ENCODE data around the gene MRC2.

Gene MRC2

DNA sequence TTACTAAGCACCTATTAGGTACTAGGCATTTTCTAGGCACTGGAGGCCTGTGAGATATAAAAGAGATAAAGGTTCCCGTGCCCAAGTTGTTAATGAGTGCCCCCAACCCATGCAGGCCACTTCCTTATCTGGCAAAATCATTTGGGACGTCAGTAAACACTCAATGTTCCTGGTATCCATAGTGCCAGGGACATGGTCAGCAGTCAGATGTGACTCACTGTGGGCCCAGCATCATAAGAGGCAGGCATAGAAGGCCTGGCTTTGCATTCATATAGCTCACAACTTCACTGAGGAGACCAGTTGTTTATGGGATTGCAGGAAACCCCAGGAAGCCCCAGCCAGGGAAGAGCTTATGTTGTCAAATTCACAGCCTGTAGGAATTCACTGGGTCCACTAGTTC is 81.1 kb downstream of the MRC2 start:
- FAIRE-seq = no peak
- TF ChIP-seq POLR2AphosphoS5 (IDR thresholded peaks at IDR 0.05; ENCODE audit: low read depth, low read length) (no peak), POLR2A (IDR thresholded peaks at IDR 0.05; ENCODE audit: low read depth, low read length) (no peak), TAF1 (IDR thresholded peaks at IDR 0.05; ENCODE audit: borderline replicate concordance, low read depth, low read length) (no peak)
- DNase-seq (ENCODE audit: insufficient read length) = no peak

DNA sequence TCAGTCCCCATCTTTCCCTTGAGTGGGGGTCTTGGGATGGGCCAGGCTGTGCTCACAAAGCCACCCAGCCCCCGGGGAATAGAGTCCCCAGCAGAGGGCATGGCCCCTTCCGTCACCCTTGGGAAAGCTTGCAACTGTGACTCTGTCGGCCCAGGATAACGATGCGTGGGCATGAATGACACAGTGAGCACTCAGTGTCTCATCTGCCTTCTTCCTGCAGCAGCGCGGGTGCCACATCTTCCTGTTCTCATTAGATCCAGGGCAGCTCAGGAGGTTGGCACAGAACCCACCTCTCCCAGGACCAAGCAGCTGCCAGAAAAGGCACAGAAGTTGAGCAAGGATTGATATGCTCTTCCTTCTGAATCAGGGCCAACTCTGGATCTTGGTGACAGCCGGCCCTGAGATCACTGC is 84.7 kb downstream of the MRC2 start:
- FAIRE-seq (no peak), DNase-seq (ENCODE audit: insufficient read length) (no peak)
- TF ChIP-seq POLR2AphosphoS5 (IDR thresholded peaks at IDR 0.05; ENCODE audit: low read depth, low read length) (no peak), POLR2A (IDR thresholded peaks at IDR 0.05; ENCODE audit: low read depth, low read length) (no peak), TAF1 (IDR thresholded peaks at IDR 0.05; ENCODE audit: borderline replicate concordance, low read depth, low read length) (no peak)

DNA sequence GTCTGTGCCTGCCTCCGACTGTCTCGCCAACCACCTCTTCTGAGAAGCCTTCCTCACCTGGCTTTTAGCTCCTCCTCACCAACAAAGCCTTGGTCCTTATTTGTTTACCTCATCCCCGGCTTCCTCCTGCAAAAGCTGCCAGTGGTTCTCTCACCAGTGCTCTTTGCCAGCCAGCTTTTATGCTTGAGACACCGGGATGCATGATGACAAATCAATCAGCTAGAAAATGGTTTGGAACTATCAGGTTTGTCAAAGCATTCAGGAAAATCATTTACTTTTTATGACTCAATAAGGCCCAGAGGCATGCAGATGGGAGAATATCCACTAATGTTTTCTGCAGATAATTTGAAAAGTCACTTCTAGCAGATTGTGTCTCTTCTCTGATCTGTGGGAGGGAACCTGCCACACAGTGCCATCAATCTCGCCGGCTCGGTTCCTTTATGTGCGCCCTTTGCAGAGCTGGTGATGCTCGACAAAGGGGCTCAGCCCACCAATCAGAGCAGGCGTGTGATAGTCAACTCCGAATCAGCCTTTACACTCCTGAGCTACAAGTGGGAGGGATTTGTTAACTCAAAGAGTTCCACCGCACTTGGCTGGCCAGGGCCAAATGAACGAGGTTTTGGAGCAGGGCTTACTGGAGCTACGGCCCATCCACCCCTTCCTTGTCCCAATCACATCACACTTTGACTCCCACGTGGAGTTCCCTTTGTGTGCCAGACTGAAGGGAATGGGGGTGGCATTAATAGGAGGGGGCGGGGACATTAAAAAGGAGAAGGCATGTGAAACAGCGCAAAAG is 85.8 kb downstream of the MRC2 start:
- TF ChIP-seq POLR2AphosphoS5 (IDR thresholded peaks at IDR 0.05; ENCODE audit: low read depth, low read length) = no peak
- no peak for TF ChIP-seq TAF1 (IDR thresholded peaks at IDR 0.05; ENCODE audit: borderline replicate concordance, low read depth, low read length)
- TF ChIP-seq POLR2A (IDR thresholded peaks at IDR 0.05; ENCODE audit: low read depth, low read length) = no peak
- DNase-seq (ENCODE audit: insufficient read length) (no peak), FAIRE-seq (no peak)

DNA sequence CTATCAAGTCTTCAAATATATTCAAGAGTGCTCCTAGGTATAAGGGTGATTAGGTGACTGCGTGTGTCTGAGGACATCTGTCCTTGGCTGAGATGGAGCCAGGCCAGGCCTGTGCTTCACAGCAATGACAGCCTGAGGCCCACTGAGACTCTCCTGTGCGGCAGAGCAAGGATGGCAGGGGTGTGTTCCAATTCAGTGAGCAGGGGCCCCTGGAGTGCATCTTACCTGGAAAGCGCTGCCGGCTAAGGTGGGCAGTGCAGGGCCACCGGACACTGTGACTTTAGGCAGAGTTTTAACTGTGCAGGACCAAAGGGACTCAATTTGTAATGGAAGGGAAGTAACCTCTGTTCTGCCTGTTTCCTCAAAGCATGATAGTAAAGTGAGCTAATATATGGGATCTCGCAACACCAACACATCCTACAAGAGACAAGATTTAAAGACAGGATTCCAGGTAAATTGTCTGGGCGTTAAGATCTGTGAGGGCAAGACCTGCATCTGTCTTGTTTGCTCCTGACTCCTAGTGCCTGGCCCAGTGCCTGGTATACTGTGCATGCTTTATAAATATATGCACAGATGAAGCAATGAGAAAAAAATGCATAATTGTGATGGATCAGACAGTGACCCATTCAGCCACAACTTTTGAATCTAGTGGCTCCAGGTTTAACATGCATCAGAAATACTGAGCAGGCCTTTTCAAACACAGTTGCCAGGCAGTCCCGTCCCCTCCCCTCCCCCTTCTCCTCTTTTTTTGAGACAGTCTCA is 86.7 kb downstream of the MRC2 start:
- TF ChIP-seq POLR2AphosphoS5 (IDR thresholded peaks at IDR 0.05; ENCODE audit: low read depth, low read length) (no peak), POLR2A (IDR thresholded peaks at IDR 0.05; ENCODE audit: low read depth, low read length) (no peak), TAF1 (IDR thresholded peaks at IDR 0.05; ENCODE audit: borderline replicate concordance, low read depth, low read length) (no peak)
- FAIRE-seq (no peak), DNase-seq (ENCODE audit: insufficient read length) (no peak)

DNA sequence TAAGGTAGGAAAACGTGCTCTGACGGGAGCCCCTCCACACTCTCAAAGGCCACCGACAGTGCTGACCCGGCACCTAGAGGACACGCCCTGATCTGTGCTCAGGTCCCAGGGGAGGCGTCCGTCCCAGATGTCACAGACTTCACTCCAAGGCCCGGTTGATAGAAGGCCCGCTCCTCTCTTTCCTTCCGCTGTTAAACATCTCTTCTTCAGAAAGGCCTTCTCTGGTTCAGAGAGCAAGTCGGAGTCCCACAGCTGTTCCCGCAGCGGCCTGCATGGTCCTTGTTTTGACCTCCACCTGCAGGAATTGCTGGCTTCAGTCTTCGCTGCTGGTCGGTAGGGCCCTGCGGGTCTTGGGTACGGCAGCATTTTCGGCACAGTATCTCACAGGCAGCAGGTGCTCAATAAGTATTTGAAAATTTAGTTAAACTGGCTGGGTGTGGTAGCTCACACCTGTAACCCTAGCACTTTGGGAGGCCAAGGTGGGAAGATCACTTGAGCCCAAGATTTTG is 88.5 kb downstream of the MRC2 start:
- FAIRE-seq = no peak
- TF ChIP-seq POLR2A (IDR thresholded peaks at IDR 0.05; ENCODE audit: low read depth, low read length) (no peak), POLR2AphosphoS5 (IDR thresholded peaks at IDR 0.05; ENCODE audit: low read depth, low read length) (no peak), TAF1 (IDR thresholded peaks at IDR 0.05; ENCODE audit: borderline replicate concordance, low read depth, low read length) (no peak)
- DNase-seq (ENCODE audit: insufficient read length) = no peak

DNA sequence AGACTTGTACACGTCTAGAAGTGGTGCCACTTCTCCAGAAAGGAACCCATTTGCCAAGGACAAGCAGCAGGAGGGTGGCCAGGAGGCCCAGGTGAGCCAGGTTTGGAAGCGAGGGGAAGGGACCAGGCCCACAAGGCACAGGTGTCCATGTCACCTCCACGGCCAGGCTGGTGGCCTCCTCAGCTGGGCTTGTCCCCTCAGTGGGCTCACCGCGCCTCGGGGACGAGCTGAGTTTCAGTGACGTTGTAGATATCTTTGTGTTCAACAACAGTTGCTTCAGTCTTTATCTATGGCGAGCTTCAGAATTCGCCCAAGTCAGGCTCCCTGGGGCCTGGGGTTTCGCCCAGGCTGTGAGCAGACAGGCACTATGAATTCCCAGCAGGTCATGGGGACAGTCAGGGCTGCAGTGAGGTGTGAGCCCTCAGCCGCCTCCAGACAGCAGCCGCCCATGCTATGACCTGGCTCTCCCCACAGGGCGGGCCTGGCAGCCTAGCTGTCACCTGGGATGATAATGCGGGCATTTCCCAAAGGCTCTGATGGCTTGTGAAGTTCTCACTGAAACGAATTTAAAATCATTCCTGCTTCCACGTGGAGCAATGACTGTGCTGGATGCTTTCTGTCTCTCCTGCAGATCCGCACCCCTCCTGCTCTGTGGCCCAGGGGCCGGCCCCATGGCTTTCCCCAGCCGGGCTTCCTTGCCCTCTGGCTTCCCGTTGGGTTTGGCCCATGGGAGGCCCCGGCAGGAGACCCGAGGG is 89.5 kb downstream of the MRC2 start:
- DNase-seq (ENCODE audit: insufficient read length) (no peak), FAIRE-seq (no peak)
- TF ChIP-seq POLR2A (IDR thresholded peaks at IDR 0.05; ENCODE audit: low read depth, low read length) = no peak
- TF ChIP-seq TAF1 (IDR thresholded peaks at IDR 0.05; ENCODE audit: borderline replicate concordance, low read depth, low read length) = no peak
- TF ChIP-seq POLR2AphosphoS5 (IDR thresholded peaks at IDR 0.05; ENCODE audit: low read depth, low read length) = no peak

GRCh38 chr17:62717589-62717855 is 90.1 kb downstream of the MRC2 start:
- FAIRE-seq (no peak), DNase-seq (ENCODE audit: insufficient read length) (no peak)
- TF ChIP-seq POLR2AphosphoS5 (IDR thresholded peaks at IDR 0.05; ENCODE audit: low read depth, low read length) = no peak
- no peak for TF ChIP-seq TAF1 (IDR thresholded peaks at IDR 0.05; ENCODE audit: borderline replicate concordance, low read depth, low read length)
- no peak for TF ChIP-seq POLR2A (IDR thresholded peaks at IDR 0.05; ENCODE audit: low read depth, low read length)

GRCh38 chr17:62717889-62718288 is 90.4 kb downstream of the MRC2 start:
- no peak for FAIRE-seq
- no peak for TF ChIP-seq POLR2A (IDR thresholded peaks at IDR 0.05; ENCODE audit: low read depth, low read length)
- no peak for TF ChIP-seq POLR2AphosphoS5 (IDR thresholded peaks at IDR 0.05; ENCODE audit: low read depth, low read length)
- TF ChIP-seq TAF1 (IDR thresholded peaks at IDR 0.05; ENCODE audit: borderline replicate concordance, low read depth, low read length) = no peak

GRCh38 chr17:62718429-62718828 is 91.0 kb downstream of the MRC2 start:
- DNase-seq (ENCODE audit: insufficient read length) = no peak
- TF ChIP-seq TAF1 (IDR thresholded peaks at IDR 0.05; ENCODE audit: borderline replicate concordance, low read depth, low read length) = no peak
- TF ChIP-seq POLR2AphosphoS5 (IDR thresholded peaks at IDR 0.05; ENCODE audit: low read depth, low read length) = no peak
- no peak for TF ChIP-seq POLR2A (IDR thresholded peaks at IDR 0.05; ENCODE audit: low read depth, low read length)
- no peak for FAIRE-seq

More at GRCh38 chr17:62717889-62718288, 90.4 kb downstream of the MRC2 start:
- DNase-seq (ENCODE audit: insufficient read length) = no peak

DNA sequence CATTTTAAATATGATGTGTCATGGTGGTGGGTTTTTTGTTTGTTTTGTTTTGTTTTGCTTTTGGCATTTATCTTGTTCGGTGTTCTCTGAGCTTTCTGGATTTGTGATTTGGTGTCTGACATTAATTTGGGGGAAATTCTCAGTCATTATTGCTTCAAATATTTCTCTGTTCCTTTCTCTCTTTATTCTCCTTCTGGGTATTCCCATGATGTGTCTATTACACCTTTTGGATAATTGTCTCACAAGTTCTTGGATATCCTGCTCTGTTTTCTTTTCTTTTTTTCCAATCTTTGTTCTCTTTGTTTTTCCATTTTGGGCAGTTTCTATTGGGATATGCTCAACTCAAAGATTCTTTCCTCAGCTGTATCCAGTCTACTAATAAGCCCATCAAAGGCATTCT is 92.1 kb downstream of the MRC2 start:
- TF ChIP-seq POLR2A (IDR thresholded peaks at IDR 0.05; ENCODE audit: low read depth, low read length) (no peak), POLR2AphosphoS5 (IDR thresholded peaks at IDR 0.05; ENCODE audit: low read depth, low read length) (no peak), TAF1 (IDR thresholded peaks at IDR 0.05; ENCODE audit: borderline replicate concordance, low read depth, low read length) (no peak)
- FAIRE-seq (no peak), DNase-seq (ENCODE audit: insufficient read length) (no peak)

DNA sequence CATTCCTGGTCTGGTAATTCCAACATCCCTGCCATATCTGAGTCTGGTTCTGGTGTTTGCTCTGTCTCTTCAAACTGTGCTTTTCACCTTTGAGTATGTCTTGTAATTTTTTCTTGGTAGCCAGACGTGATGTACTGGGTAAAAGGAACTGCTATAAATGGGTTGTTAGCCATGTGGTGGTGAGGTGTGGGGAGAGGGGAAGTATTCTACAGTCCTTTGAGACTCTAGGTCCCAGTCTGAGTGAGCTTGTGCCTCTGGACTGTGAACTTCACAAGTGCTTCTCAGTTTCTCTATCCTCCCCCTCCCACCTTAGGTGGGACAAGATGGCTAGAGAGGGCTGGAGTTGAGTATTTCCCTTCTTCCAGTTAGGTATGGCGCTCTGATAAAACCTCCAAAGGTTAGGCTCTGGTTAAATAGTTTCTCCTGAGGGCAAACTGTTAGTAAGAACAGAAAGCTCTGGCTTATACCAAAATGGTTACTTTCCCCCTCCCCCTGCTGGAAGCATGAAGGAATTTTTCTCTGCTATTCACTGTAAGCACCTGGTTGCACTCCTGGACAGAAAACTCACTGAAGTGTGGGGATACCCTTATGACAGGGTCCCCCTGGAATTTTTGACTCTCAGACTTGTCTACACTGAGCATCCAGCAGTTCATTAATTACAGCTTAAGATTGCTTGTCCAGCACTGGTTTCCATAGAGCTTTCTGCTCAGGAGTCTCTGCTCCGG is 92.8 kb downstream of the MRC2 start:
- no peak for DNase-seq (ENCODE audit: insufficient read length)
- TF ChIP-seq POLR2A (IDR thresholded peaks at IDR 0.05; ENCODE audit: low read depth, low read length) = no peak
- TF ChIP-seq POLR2AphosphoS5 (IDR thresholded peaks at IDR 0.05; ENCODE audit: low read depth, low read length) = no peak
- no peak for TF ChIP-seq TAF1 (IDR thresholded peaks at IDR 0.05; ENCODE audit: borderline replicate concordance, low read depth, low read length)
- FAIRE-seq = no peak
